ENCODE results near the gene WIPF3.
"Not testable (repeated sequence)": the region's sequence is repeated elsewhere in the genome, so short reads cannot be mapped to it uniquely, and the experiment has no call there.

The WIPF3 gene

DNA sequence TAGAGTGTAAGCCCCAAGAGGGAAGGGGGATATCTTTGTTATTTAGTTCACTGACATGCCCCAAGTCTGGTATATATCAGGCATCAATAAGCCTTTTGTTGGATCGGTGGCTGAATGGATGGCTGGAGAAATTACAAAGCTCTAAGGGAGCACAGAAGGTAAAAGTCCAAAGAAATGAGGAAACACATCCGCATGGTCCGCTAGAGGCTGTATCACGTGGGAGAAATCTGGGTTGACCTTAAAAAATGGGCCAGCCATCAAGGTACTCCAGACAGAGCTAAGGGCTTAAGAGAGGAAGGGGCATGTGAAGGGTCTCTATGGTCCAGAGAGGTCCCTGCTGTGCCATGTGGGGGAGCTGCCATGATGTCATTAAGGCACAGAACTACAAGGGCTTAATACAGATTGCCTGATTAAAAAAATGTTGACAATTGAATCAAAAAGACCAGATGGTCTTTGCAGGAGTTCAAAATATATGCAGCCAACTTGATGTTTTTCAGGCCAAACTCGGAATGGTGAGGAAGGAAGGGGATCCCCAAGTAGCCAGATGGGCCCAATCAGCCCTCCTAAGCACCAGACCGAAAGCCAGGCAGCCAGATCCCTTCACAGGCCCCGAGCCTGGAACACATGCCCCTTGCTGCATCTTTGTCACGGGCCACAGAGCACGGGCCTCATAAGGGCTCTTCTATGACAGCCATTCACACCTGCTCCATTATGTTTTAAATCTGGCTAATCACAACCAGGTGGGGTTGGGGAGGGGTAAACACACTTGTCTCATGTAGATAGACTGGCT is 151.4 kb downstream of the WIPF3 start:
- DNase-seq = peak in 1 of 2 experiments; percentile 33

DNA sequence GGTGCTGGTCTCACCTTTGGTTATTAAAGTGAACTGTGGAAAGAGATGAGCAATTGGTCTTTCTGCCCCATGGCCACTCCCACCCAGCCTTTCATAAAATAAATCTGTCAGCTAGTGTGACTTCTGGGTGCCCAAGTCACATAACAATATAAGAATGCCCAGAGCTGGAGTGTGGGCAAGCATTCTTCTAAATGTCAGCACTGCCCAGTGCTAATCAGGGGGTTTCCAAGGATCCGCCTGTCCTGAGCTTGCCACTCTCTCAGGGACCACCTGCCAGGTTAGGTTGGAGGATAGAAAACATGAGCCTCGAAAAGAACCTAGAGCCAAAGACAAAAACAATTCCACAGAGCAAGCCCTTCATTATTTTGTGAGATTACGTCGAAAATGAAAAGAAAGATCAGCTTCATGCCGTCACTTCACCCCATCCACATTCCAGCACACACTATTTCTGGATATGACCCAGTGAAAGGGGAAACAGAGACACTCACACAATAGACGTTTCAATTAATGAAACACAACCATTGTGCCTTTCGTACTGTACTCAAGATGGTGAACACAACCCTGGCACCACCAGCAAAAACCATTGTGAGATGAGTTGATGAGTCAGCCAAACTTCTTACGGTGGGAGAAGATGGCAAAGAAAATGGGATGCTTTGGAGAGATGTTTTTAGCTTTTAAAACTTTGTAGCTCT is 152.5 kb downstream of the WIPF3 start:
- no peak for DNase-seq

DNA sequence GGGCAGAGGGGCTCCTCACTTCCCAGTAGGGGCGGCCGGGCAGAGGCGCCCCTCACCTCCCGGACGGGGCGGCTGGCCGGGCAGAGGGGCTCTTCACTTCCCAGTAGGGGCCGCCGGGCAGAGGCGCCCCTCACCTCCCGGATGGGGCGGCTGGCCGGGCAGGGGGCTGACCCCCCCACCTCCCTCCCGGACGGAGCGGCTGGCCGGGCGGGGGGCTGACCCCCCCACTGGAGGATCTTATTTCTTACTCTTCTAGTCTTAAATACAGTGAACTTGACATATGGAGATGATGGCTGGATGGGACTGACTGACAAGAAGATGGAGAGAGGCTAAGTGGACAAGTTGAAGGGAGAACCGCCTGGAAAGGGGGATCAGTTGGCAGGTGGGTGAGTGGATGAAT is 155.3 kb downstream of the WIPF3 start:
- DNase-seq = not testable (repeated sequence)

DNA sequence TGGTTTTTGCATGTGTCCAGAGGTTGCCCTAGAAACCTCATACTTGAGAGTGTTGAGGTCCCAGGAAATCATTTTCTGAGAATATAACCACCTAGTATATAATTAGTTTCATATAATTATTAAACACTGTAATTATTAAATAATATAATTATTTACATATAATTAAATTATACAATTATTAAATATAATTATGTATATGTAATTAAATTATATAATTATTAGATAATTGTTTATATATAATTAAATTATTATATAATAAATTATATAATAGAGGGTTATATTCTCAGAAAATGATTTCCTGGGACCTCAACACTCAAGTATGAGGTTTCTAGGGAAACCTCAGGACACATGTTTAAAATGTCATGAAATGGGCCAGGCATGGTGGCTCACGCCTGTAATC is 155.7 kb downstream of the WIPF3 start:
- no peak for DNase-seq

- no peak for DNase-seq
Measured at GRCh38 chr7:29965030-29965429, 158.7 kb downstream of the WIPF3 start.

Data from NCI-H187 (cell line).